GM23248 (cell line): Measurements from ENCODE around the gene CASZ1.

Experiments used
- EZH2 ChIP-seq: fragments of 200-600 bp; sonication (generic); IDR thresholded peaks from 2 replicates; pipeline ENCODE4 v1.6.1; 2018; ENCODE audit warnings: antibody characterized with exemption, mild to moderate bottlenecking; ENCODE audit not compliant: insufficient read depth, poor library complexity, severe bottlenecking
- EZH2phosphoT487 ChIP-seq: fragments of 200-600 bp; sonication (generic); IDR thresholded peaks from 2 replicates; pipeline ENCODE4 v1.6.1; 2018; ENCODE audit warnings: antibody characterized with exemption, moderate library complexity, mild to moderate bottlenecking, low read depth; ENCODE audit not compliant: insufficient read depth

- TF ChIP-seq EZH2phosphoT487 (no peak), EZH2 (no peak)
These were observed 62.1 kb downstream of the CASZ1 start for GRCh38 chr1:10734375-10734774.
